ENCODE results near the gene FAM133A. TPM values are rescaled to one million over a fixed set of nuclear protein-coding genes. Genes with fewer than 3 reads are reported as not detected.

The FAM133A gene
- total RNA-seq: not detected
- not detected for polyA plus RNA-seq
- long read RNA-seq, donor 1: 0 reads
- long read RNA-seq, donor 2: 0 reads

DNA sequence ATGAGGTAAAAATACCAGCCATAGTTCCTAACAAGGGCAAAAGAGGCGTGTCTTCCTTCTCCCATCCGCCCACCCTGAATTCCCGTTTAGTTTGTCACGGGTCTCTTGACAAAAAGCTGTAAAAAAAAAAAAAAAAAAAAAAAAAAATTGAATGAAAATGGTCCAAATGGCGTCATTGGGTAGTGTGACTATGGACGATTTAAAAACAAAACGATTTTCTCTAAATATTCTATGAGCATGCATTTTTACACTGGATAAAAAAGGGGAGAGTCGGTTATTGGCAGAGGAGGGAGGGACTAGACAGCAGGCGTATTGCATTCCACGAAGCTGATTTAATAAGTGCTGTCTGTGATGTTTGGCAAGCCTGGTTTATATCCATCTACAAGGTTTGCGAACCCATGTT lies at the start of gene FAM133A:
FAM133A (plus strand) TSS at position 338 of the 403 bp plus-strand sequence. CDS start 35,214 bp downstream, outside the sequence.
- TF ChIP-seq, protein P1, sequence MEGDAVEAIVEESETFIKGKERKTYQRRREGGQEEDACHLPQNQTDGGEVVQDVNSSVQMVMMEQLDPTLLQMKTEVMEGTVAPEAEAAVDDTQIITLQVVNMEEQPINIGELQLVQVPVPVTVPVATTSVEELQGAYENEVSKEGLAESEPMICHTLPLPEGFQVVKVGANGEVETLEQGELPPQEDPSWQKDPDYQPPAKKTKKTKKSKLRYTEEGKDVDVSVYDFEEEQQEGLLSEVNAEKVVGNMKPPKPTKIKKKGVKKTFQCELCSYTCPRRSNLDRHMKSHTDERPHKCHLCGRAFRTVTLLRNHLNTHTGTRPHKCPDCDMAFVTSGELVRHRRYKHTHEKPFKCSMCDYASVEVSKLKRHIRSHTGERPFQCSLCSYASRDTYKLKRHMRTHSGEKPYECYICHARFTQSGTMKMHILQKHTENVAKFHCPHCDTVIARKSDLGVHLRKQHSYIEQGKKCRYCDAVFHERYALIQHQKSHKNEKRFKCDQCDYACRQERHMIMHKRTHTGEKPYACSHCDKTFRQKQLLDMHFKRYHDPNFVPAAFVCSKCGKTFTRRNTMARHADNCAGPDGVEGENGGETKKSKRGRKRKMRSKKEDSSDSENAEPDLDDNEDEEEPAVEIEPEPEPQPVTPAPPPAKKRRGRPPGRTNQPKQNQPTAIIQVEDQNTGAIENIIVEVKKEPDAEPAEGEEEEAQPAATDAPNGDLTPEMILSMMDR (IDR thresholded peaks at IDR 0.05): no peak
- 1 to 6% (median 1%) methylated on average over 11 of the region's 11 CpGs for WGBS, 3 donors
- intact Hi-C loops (cut with DNase I): no loop called here
- Histone ChIP-seq H3K36me3 (ENCODE audit: insufficient read depth in 1 of 2, low read depth in 1 of 2) (no peaks in the 10 kb centered on the region), H3K4me1 (no peaks in the 10 kb centered on the region), H3K27ac (no peak within 1 kb of the TSS), H3K27me3 (ENCODE audit: insufficient read depth in 3 of 3, low read length in 2 of 3) (peaks cover 0 to 50% (median 0%) of the 10 kb centered on the region in 3 donors), H3K4me3 (peak within 1 kb of the TSS; percentile 64), H3K9me3 (no peaks in the 10 kb centered on the region)
- DNase-seq (no peak), ATAC-seq (peak in 3 of 4 donors; percentile 20 to 43 (median 30))

DNA sequence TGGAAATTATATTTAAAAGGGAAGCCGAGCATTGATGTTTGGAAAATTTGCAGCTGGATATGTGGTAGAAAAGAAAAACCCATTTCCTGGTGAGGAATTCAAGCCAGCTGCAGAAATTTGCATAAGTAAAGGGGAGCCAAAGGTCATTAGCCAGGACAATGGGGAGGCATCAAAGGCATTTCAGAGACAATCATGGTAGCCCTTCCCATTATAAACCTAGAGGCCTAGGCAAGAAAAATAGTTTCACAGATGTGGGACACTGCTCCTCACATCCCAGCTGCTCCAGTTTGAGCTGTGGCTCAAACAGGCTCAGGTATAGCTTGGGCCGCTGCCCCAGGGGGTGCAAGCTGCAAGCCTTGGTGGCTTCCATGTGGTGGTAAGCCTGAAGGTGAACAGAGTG lies 36.4 kb upstream of the FAM133A start:
- H3K27ac ChIP-seq: no peak overlapping the region
- H3K4me1 ChIP-seq: no peaks in the 10 kb centered on the region
- H3K27me3 ChIP-seq (ENCODE audit: insufficient read depth in 3 of 3, low read length in 2 of 3): no peaks in the 10 kb centered on the region
- WGBS, 3 donors: 83 to 88% (median 88%) methylated on average over 2 of the region's 2 CpGs
- H3K36me3 ChIP-seq (ENCODE audit: insufficient read depth in 1 of 2, low read depth in 1 of 2): no peaks in the 10 kb centered on the region
- intact Hi-C loops (cut with DNase I): no loop called here
- TF ChIP-seq, protein P1 (IDR thresholded peaks at IDR 0.05): no peak
- H3K9me3 ChIP-seq: no peaks in the 10 kb centered on the region
- H3K4me3 ChIP-seq: no peak overlapping the region
- ATAC-seq: no peak
- DNase-seq: no peak

DNA sequence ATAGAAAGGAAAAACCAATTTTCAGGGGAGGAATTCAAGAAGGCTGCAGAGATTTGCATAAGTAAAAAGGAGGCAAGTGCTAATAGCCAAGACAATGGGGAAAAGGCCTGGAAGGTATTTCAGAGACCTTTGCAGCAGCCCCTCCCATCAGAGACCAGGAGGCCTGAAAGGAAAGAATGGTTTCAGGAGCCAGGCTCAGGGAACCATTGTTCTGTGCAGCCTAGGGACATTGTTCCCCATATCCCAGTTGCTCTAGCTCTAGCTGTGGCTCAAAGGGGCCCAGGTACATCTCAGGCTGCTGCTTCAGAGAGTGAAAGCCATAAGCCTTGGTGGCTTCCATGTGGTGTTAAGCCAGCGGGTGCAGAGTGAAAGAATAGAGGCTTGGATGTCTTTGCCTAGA lies 24.6 kb upstream of the FAM133A start:
- Histone ChIP-seq H3K27me3 (ENCODE audit: insufficient read depth in 3 of 3, low read length in 2 of 3) (no peaks in the 10 kb centered on the region), H3K4me3 (no peak overlapping the region), H3K9me3 (peaks cover 3% of the 10 kb centered on the region), H3K4me1 (no peaks in the 10 kb centered on the region), H3K36me3 (ENCODE audit: insufficient read depth in 1 of 2, low read depth in 1 of 2) (no peaks in the 10 kb centered on the region), H3K27ac (no peak overlapping the region)
- TF ChIP-seq, protein P1 (IDR thresholded peaks at IDR 0.05): no peak
- ATAC-seq (no peak), DNase-seq (no peak)
- intact Hi-C loops (cut with DNase I): no loop called here
- WGBS, 3 donors: 46 to 92% (median 69%) methylated on average over 1 of the region's 1 CpG

DNA sequence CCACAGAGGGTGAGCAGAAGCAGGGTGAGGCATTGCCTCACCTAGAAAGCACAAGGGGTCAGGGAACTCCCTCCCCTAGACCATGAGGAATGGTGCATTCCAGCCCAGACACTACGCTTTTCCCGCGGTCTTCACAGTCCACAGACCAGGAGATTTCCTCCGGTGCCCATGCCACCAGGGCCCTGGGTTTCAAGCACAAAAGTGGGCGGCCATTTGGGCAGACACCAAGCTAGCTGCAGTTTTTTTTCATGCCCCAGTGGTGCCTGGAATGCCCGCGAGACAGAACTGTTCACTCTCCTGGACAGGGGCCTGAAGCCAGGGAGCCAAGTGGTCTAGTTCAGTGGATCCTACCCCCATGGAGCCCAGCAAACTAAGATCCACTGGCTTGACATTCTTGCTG lies 13.4 kb upstream of the FAM133A start:
- H3K27ac ChIP-seq: no peak overlapping the region
- no peak for ATAC-seq
- no peaks in the 10 kb centered on the region for H3K27me3 ChIP-seq (ENCODE audit: insufficient read depth in 3 of 3, low read length in 2 of 3)
- no peaks in the 10 kb centered on the region for H3K36me3 ChIP-seq (ENCODE audit: insufficient read depth in 1 of 2, low read depth in 1 of 2)
- no peak for DNase-seq
- TF ChIP-seq, protein P1 (IDR thresholded peaks at IDR 0.05): no peak
- intact Hi-C loops (cut with DNase I): no loop called here
- WGBS, 3 donors: 82 to 90% (median 84%) methylated on average over 5 to 7 of the region's 7 CpGs
- H3K4me3 ChIP-seq: no peak overlapping the region
- no peaks in the 10 kb centered on the region for H3K4me1 ChIP-seq
- no peaks in the 10 kb centered on the region for H3K9me3 ChIP-seq

All from psoas muscle (tissue), 8 donors.